HEK293 (cell line): ENCODE results near the gene CLEC2L.

Experiments
- CTCF ChIA-PET: fragments of 350-600 bp; formaldehyde crosslinking; extraction: SDS; loops from one replicate; lab custom pipeline; 2021; ENCODE audit warnings: antibody characterized with exemption; lab: Yijun Ruan, JAX
- POLR2A ChIA-PET: fragments of 300-600 bp; formaldehyde crosslinking; extraction: SDS; loops from one replicate; lab custom pipeline; 2020; ENCODE audit warnings: antibody characterized with exemption, inconsistent platforms; lab: Yijun Ruan, JAX
- H3K27ac ChIP-seq: fragments of 200-500 bp; sonication (Bioruptor generic); 2 replicates; pipeline ENCODE4 v1.5.1; 2014; ENCODE audit warnings: low read depth, low read length, control low read depth, inconsistent platforms; ENCODE audit errors: extremely low read depth
- H3K36me3 ChIP-seq, 2 experiments: fragments of 200-500 bp in 1 of 2; sonication (Bioruptor generic) in 1 of 2; 1 replicate in 1 of 2; 2 replicates in 1 of 2; pipeline ENCODE4 v1.5.1; 2014 to 2017; ENCODE audit warnings: inconsistent platforms in 2 of 2, low read length in 2 of 2; ENCODE audit not compliant: control insufficient read depth in 2 of 2, insufficient read depth in 1 of 2
- H3K4me1 ChIP-seq: fragments of 200-500 bp; sonication (Bioruptor generic); 2 replicates; pipeline ENCODE4 v1.5.1; 2014; ENCODE audit warnings: mild to moderate bottlenecking, low read length, inconsistent platforms; ENCODE audit not compliant: control insufficient read depth, insufficient read depth
- H3K4me3 ChIP-seq: 2 replicates; pipeline ENCODE4 v1.5.1; 2011; ENCODE audit warnings: low read depth, mild to moderate bottlenecking, control low read depth, low read length, moderate library complexity
- H3K9me3 ChIP-seq: fragments of 200-500 bp; sonication (Bioruptor generic); 2 replicates; pipeline ENCODE4 v1.5.1; 2014; ENCODE audit warnings: low read depth, low read length, inconsistent platforms; ENCODE audit not compliant: control insufficient read depth, insufficient read depth
- IKZF3 ChIP-seq: fragments of 450-650 bp; IDR thresholded peaks from 2 replicates; pipeline ENCODE4 v1.5.0; 2018; ENCODE audit warnings: missing biosample characterization, mild to moderate bottlenecking, missing genetic modification characterization, moderate library complexity
- ZBTB21 ChIP-seq: fragments of 450-650 bp; formaldehyde crosslinking; IDR thresholded peaks from 2 replicates; pipeline ENCODE4 v1.5.1; 2017; ENCODE audit warnings: missing biosample characterization, missing genetic modification characterization
- ZBTB44 ChIP-seq: fragments of 450-650 bp; IDR thresholded peaks from 2 replicates; pipeline ENCODE4 v1.5.1; 2018; ENCODE audit warnings: missing biosample characterization, mild to moderate bottlenecking, missing genetic modification characterization
- ZNF114 ChIP-seq: fragments of 450-650 bp; formaldehyde crosslinking; IDR thresholded peaks from 2 replicates; pipeline ENCODE4 v1.5.0; 2017; ENCODE audit warnings: missing biosample characterization, missing genetic modification characterization
- ZNF133 ChIP-seq: fragments of 450-650 bp; formaldehyde crosslinking; IDR thresholded peaks from 2 replicates; pipeline ENCODE4 v1.5.1; 2016; ENCODE audit warnings: missing biosample characterization, missing genetic modification characterization
- ZNF16 ChIP-seq: fragments of 450-650 bp; formaldehyde crosslinking; IDR thresholded peaks from 2 replicates; pipeline ENCODE4 v1.5.1; 2016; ENCODE audit warnings: low read depth, missing biosample characterization, missing genetic modification characterization
- ZNF169 ChIP-seq: fragments of 450-650 bp; formaldehyde crosslinking; IDR thresholded peaks from 2 replicates; pipeline ENCODE4 v1.5.1; 2016; ENCODE audit warnings: missing biosample characterization, missing genetic modification characterization
- ZNF211 ChIP-seq: fragments of 450-650 bp; formaldehyde crosslinking; IDR thresholded peaks from 2 replicates; pipeline ENCODE4 v1.5.1; 2016; ENCODE audit warnings: low read depth, missing biosample characterization, missing genetic modification characterization
- ZNF248 ChIP-seq: fragments of 450-650 bp; formaldehyde crosslinking; IDR thresholded peaks from 2 replicates; pipeline ENCODE4 v1.5.1; 2017; ENCODE audit warnings: missing biosample characterization, missing genetic modification characterization
- ZNF26 ChIP-seq: fragments of 450-650 bp; formaldehyde crosslinking; IDR thresholded peaks from 2 replicates; pipeline ENCODE4 v1.5.1; 2016; ENCODE audit warnings: missing biosample characterization, missing genetic modification characterization
- ZNF266 ChIP-seq: fragments of 450-650 bp; formaldehyde crosslinking; IDR thresholded peaks from 2 replicates; pipeline ENCODE4 v1.5.1; 2016; ENCODE audit warnings: missing biosample characterization, missing genetic modification characterization, low read depth
- ZNF311 ChIP-seq: fragments of 450-650 bp; formaldehyde crosslinking; IDR thresholded peaks from 2 replicates; pipeline ENCODE4 v1.5.1; 2017; ENCODE audit warnings: missing biosample characterization, missing genetic modification characterization, borderline replicate concordance
- ZNF350 ChIP-seq: fragments of 450-650 bp; formaldehyde crosslinking; IDR thresholded peaks from 2 replicates; pipeline ENCODE4 v1.5.0; 2017; ENCODE audit warnings: missing biosample characterization, mild to moderate bottlenecking, missing genetic modification characterization
- ZNF394 ChIP-seq: fragments of 450-650 bp; formaldehyde crosslinking; IDR thresholded peaks from 2 replicates; pipeline ENCODE4 v1.5.1; 2016; ENCODE audit warnings: missing biosample characterization, missing genetic modification characterization, mild to moderate bottlenecking, moderate library complexity, borderline replicate concordance
- ZNF529 ChIP-seq: fragments of 450-650 bp; formaldehyde crosslinking; IDR thresholded peaks from 2 replicates; pipeline ENCODE4 v1.5.1; 2017; ENCODE audit warnings: missing genetic modification characterization, missing biosample characterization; ENCODE audit not compliant: insufficient replicate concordance
- ZNF544 ChIP-seq: fragments of 450-650 bp; formaldehyde crosslinking; IDR thresholded peaks from 2 replicates; pipeline ENCODE4 v1.5.0; 2017; ENCODE audit warnings: missing biosample characterization, missing genetic modification characterization
- ZNF555 ChIP-seq: fragments of 450-650 bp; formaldehyde crosslinking; conservative IDR thresholded peaks from 2 replicates; pipeline ENCODE4 v1.5.1; 2017; ENCODE audit warnings: missing biosample characterization, mild to moderate bottlenecking, missing genetic modification characterization, inconsistent platforms
- ZNF664 ChIP-seq: fragments of 450-650 bp; formaldehyde crosslinking; IDR thresholded peaks from 2 replicates; pipeline ENCODE4 v1.5.1; 2016; ENCODE audit warnings: missing biosample characterization, missing genetic modification characterization
- TF ChIP-seq, protein P1 (sequence below): fragments of 450-650 bp; formaldehyde crosslinking; IDR thresholded peaks from 2 replicates; pipeline ENCODE4 v1.5.1; 2016; ENCODE audit warnings: missing biosample characterization, missing genetic modification characterization, borderline replicate concordance

CLEC2L gene

DNA sequence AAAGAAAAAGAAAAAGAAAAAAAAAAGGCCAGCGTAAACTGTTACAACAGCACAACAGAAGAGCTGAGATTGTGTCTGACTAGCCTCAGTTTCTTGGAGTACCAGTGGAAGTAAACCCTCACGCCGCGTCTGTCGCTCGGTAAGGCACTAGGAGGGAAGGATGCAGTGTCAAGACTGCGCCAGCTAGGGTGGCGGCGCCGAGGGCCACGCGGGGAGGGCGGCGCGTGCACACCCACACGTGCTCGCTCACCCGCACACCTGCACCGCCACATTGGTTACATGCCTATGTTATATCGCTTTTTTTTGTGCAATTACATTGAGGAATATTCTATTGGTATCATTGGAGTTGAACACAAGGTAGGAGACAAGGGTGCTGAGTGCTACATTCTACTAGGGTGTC, 48.2 kb downstream of the CLEC2L start:
- H3K9me3 ChIP-seq: no peaks in the 10 kb centered on the region
- ChIA-PET POLR2A (no interaction called here), CTCF (interaction anchor here (0.6 kb wide), 1 partner anchor 182 kb away, joined by 3 read pairs; no protein-coding TSS in a partner anchor)
- no peak overlapping the region for H3K27ac ChIP-seq
- H3K4me3 ChIP-seq: no peak overlapping the region
- no peak for TF ChIP-seq ZNF266 (tag by site-specific recombination)
- no peaks in the 10 kb centered on the region for H3K4me1 ChIP-seq
- H3K36me3 ChIP-seq: peaks cover 0 to 28% of the 10 kb centered on the region in 2 experiments; a peak in 1 of 3 replicates

DNA sequence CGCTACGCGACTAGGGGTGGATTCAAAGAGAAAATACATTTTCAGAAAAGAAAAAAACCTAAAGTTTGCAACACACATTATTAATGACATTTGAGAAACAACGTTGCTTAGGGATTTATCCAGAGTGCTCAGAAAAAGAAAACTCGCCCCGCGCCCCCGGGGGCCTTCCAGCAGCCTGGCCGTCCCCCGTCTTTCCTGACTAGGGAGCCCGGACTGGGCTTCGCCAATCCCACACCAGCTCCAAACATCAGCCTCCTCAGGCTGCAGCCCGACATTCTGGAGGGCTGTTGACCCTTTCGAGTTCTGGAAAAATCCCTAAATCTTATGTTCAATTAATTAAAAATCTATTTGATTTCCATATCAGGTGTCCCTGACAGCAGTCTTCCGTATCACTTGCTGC, 48.6 kb downstream of the CLEC2L start:
- Histone ChIP-seq H3K27ac (no peak overlapping the region), H3K4me1 (no peaks in the 10 kb centered on the region), H3K4me3 (no peak overlapping the region), H3K9me3 (no peaks in the 10 kb centered on the region), H3K36me3 (peaks cover 0 to 28% of the 10 kb centered on the region in 2 experiments; a peak in 1 of 3 replicates)
- POLR2A ChIA-PET: interaction anchor here (0.7 kb wide), 1 partner anchor 57 kb away, joined by 6 read pairs; no protein-coding TSS in a partner anchor
- TF ChIP-seq ZNF169 (tag by site-specific recombination): no peak
- CTCF ChIA-PET: interaction anchor here (0.6 kb wide), 3 partner anchors 14 to 880 kb away, joined by 3 read pairs; no protein-coding TSS in a partner anchor

DNA sequence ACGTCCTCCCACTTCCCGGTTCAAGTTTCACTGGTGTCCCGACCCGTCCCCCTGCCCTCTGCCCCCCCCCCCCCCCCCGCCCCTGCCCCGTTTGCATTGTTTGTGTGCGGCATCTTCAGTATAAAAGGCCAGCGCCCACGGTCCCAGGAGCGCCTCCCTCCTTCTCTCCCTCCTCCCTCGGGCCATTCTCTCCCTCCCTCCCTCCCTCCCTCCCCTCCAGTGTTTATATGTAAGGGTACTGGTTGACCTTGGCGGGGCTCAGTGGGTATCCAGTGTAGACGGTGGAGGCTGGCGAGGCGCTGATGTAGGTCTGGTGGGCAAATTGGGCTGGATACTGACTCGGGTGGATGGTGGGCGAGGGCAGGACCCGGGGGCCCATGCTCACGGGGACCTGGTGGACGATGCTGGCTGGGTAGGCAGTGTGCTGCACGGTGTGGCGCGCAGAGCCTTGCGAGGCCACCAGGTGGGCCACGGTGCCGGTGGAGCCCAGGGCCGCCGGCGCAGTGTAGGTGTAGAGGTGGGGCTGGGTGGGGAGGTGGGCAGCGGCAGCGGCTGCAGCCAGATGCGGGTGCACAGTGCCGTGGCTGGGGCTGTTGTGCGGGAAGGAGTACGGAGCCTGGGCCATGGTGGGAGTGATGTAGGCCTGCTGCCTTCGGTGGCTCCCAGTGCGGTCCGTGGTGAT, 49.4 kb downstream of the CLEC2L start:
- ChIA-PET POLR2A (interaction anchor here (0.7 kb wide), 1 partner anchor 57 kb away, joined by 6 read pairs; no protein-coding TSS in a partner anchor), CTCF (interaction anchor here (0.6 kb wide), 2 partner anchors 14 to 879 kb away, joined by 3 read pairs; no protein-coding TSS in a partner anchor)
- H3K9me3 ChIP-seq: no peaks in the 10 kb centered on the region

More for the DNA sequence above, 49.4 kb downstream of the CLEC2L start:
- TF ChIP-seq ZNF350 (tag by site-specific recombination): no peak
- TF ChIP-seq ZNF266 (tag by site-specific recombination): no peak
- TF ChIP-seq ZNF26: no peak
- no peak for TF ChIP-seq ZNF248
- TF ChIP-seq ZNF16 (tag by site-specific recombination): no peak
- TF ChIP-seq ZNF544 (tag by site-specific recombination): no peak
- TF ChIP-seq ZNF555 (tag by site-specific recombination): no peak
- TF ChIP-seq ZNF114: no peak
- no peak for TF ChIP-seq ZBTB44 (tag by site-specific recombination)
- TF ChIP-seq ZNF529: no peak
- TF ChIP-seq, protein P1, sequence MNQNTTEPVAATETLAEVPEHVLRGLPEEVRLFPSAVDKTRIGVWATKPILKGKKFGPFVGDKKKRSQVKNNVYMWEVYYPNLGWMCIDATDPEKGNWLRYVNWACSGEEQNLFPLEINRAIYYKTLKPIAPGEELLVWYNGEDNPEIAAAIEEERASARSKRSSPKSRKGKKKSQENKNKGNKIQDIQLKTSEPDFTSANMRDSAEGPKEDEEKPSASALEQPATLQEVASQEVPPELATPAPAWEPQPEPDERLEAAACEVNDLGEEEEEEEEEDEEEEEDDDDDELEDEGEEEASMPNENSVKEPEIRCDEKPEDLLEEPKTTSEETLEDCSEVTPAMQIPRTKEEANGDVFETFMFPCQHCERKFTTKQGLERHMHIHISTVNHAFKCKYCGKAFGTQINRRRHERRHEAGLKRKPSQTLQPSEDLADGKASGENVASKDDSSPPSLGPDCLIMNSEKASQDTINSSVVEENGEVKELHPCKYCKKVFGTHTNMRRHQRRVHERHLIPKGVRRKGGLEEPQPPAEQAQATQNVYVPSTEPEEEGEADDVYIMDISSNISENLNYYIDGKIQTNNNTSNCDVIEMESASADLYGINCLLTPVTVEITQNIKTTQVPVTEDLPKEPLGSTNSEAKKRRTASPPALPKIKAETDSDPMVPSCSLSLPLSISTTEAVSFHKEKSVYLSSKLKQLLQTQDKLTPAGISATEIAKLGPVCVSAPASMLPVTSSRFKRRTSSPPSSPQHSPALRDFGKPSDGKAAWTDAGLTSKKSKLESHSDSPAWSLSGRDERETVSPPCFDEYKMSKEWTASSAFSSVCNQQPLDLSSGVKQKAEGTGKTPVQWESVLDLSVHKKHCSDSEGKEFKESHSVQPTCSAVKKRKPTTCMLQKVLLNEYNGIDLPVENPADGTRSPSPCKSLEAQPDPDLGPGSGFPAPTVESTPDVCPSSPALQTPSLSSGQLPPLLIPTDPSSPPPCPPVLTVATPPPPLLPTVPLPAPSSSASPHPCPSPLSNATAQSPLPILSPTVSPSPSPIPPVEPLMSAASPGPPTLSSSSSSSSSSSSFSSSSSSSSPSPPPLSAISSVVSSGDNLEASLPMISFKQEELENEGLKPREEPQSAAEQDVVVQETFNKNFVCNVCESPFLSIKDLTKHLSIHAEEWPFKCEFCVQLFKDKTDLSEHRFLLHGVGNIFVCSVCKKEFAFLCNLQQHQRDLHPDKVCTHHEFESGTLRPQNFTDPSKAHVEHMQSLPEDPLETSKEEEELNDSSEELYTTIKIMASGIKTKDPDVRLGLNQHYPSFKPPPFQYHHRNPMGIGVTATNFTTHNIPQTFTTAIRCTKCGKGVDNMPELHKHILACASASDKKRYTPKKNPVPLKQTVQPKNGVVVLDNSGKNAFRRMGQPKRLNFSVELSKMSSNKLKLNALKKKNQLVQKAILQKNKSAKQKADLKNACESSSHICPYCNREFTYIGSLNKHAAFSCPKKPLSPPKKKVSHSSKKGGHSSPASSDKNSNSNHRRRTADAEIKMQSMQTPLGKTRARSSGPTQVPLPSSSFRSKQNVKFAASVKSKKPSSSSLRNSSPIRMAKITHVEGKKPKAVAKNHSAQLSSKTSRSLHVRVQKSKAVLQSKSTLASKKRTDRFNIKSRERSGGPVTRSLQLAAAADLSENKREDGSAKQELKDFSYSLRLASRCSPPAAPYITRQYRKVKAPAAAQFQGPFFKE: no peak
- TF ChIP-seq ZNF311: no peak
- TF ChIP-seq ZNF664: no peak
- TF ChIP-seq ZNF133 (tag by site-specific recombination): no peak
- no peak for TF ChIP-seq ZBTB21 (tag by site-specific recombination)
- no peak for TF ChIP-seq IKZF3 (tag by site-specific recombination)
- TF ChIP-seq ZNF211 (tag by site-specific recombination): no peak
- TF ChIP-seq ZNF394 (tag by site-specific recombination): no peak
- TF ChIP-seq, all 188 proteins: peak for 0
- H3K4me3 ChIP-seq: no peak overlapping the region
- no peaks in the 10 kb centered on the region for H3K4me1 ChIP-seq
- peaks cover 0 to 28% of the 10 kb centered on the region in 2 experiments; a peak in 1 of 3 replicates for H3K36me3 ChIP-seq
- H3K27ac ChIP-seq: no peak overlapping the region
